ENCODE results near the gene FOCAD. TPM values are rescaled to one million over a fixed set of nuclear protein-coding genes. Genes with fewer than 3 reads are reported as not detected.

The FOCAD gene
- total RNA-seq, 1 experiment from 2014 or later = 42.7 TPM

GRCh38 chr9:20790721-20791120 is 106.7 kb downstream of the FOCAD start:
- Histone ChIP-seq H3K27me3 (replicated peaks; ENCODE audit: insufficient read depth, low read depth, low read length, poor library complexity) (no peaks in the 10 kb centered on the region), H3K9me3 (ENCODE audit: low read depth, low read length, poor library complexity, severe bottlenecking) (no peaks in the 10 kb centered on the region), H3K27ac (ENCODE audit: low read depth, low read length, poor library complexity, severe bottlenecking) (no peak overlapping the region), H3K4me3 (ENCODE audit: low read depth, low read length, poor library complexity, severe bottlenecking) (no peak overlapping the region), H3K36me3 (ENCODE audit: insufficient read depth, low read length, poor library complexity, severe bottlenecking) (peaks cover 3% of the 10 kb centered on the region), H3K4me1 (ENCODE audit: insufficient read depth, low read length, poor library complexity, severe bottlenecking) (peaks cover 38% of the 10 kb centered on the region)
- BruUV-seq (replicated peaks) = no TSS peak
- no peak for DNase-seq (ENCODE audit: low spot score)
- TF ChIP-seq EZH2 (IDR thresholded peaks at IDR 0.05; ENCODE audit: borderline replicate concordance, low read depth, low read length, poor library complexity, severe bottlenecking) = no peak
- no peak for TF ChIP-seq CTCF (conservative IDR thresholded peaks at IDR 0.05; ENCODE audit: low read depth, low read length)
- CTCF ChIA-PET = no interaction called here
- intact Hi-C loops (cut with micrococcal nuclease; ENCODE audit: unreplicated experiment) = no loop called here
- POLR2A ChIA-PET (ENCODE audit: low non-redundant PET) = no interaction called here

- no peaks in the 10 kb centered on the region for H3K27me3 ChIP-seq (replicated peaks; ENCODE audit: insufficient read depth, low read depth, low read length, poor library complexity)
- H3K27ac ChIP-seq (ENCODE audit: low read depth, low read length, poor library complexity, severe bottlenecking) = no peak overlapping the region
- H3K4me1 ChIP-seq (ENCODE audit: insufficient read depth, low read length, poor library complexity, severe bottlenecking) = peaks cover 29% of the 10 kb centered on the region
- CTCF ChIA-PET = no interaction called here
- POLR2A ChIA-PET (ENCODE audit: low non-redundant PET) = no interaction called here
- no peak for TF ChIP-seq EZH2 (IDR thresholded peaks at IDR 0.05; ENCODE audit: borderline replicate concordance, low read depth, low read length, poor library complexity, severe bottlenecking)
- no peak for TF ChIP-seq CTCF (conservative IDR thresholded peaks at IDR 0.05; ENCODE audit: low read depth, low read length)
- H3K36me3 ChIP-seq (ENCODE audit: insufficient read depth, low read length, poor library complexity, severe bottlenecking) = peaks cover 3% of the 10 kb centered on the region
- no peak overlapping the region for H3K4me3 ChIP-seq (ENCODE audit: low read depth, low read length, poor library complexity, severe bottlenecking)
- intact Hi-C loops (cut with micrococcal nuclease; ENCODE audit: unreplicated experiment) = no loop called here
- DNase-seq (ENCODE audit: low spot score) = no peak
- no TSS peak for BruUV-seq (replicated peaks)
- H3K9me3 ChIP-seq (ENCODE audit: low read depth, low read length, poor library complexity, severe bottlenecking) = no peaks in the 10 kb centered on the region
Measured at GRCh38 chr9:20791682-20792081, 107.6 kb downstream of the FOCAD start.

GRCh38 chr9:20804489-20805250 is 120.6 kb downstream of the FOCAD start:
- peaks cover 12% of the 10 kb centered on the region for H3K4me1 ChIP-seq (ENCODE audit: insufficient read depth, low read length, poor library complexity, severe bottlenecking)
- H3K9me3 ChIP-seq (ENCODE audit: low read depth, low read length, poor library complexity, severe bottlenecking) = no peaks in the 10 kb centered on the region
- ChIA-PET CTCF (no interaction called here), POLR2A (ENCODE audit: low non-redundant PET) (no interaction called here)
- no peak overlapping the region for H3K4me3 ChIP-seq (ENCODE audit: low read depth, low read length, poor library complexity, severe bottlenecking)
- H3K27me3 ChIP-seq (replicated peaks; ENCODE audit: insufficient read depth, low read depth, low read length, poor library complexity) = no peaks in the 10 kb centered on the region
- no TSS peak for BruUV-seq (replicated peaks)
- DNase-seq (ENCODE audit: low spot score) = peak; percentile 56
- TF ChIP-seq CTCF (conservative IDR thresholded peaks at IDR 0.05; ENCODE audit: low read depth, low read length) (no peak), EZH2 (IDR thresholded peaks at IDR 0.05; ENCODE audit: borderline replicate concordance, low read depth, low read length, poor library complexity, severe bottlenecking) (no peak)
- no peak overlapping the region for H3K27ac ChIP-seq (ENCODE audit: low read depth, low read length, poor library complexity, severe bottlenecking)
- intact Hi-C loops (cut with micrococcal nuclease; ENCODE audit: unreplicated experiment) = no loop called here
- no peaks in the 10 kb centered on the region for H3K36me3 ChIP-seq (ENCODE audit: insufficient read depth, low read length, poor library complexity, severe bottlenecking)
